Stimulated activated CD4-positive, alpha-beta T cell treated with anti-CD3 and anti-CD28 coated beads, Interleukin-12 subunit alpha, Interleukin-12 subunit beta, amount 100 ng/mL, for 48 hours (primary cell): Measurements from ENCODE around the gene STK11IP.

Source experiments
- DNase-seq, 3 donors: peaks; one replicate each; pipeline ENCODE4 v3.0.0-alpha.2; 2020; ENCODE audit warnings: low read depth in 2 of 3, low spot score in 1 of 3

STK11IP gene

DNA sequence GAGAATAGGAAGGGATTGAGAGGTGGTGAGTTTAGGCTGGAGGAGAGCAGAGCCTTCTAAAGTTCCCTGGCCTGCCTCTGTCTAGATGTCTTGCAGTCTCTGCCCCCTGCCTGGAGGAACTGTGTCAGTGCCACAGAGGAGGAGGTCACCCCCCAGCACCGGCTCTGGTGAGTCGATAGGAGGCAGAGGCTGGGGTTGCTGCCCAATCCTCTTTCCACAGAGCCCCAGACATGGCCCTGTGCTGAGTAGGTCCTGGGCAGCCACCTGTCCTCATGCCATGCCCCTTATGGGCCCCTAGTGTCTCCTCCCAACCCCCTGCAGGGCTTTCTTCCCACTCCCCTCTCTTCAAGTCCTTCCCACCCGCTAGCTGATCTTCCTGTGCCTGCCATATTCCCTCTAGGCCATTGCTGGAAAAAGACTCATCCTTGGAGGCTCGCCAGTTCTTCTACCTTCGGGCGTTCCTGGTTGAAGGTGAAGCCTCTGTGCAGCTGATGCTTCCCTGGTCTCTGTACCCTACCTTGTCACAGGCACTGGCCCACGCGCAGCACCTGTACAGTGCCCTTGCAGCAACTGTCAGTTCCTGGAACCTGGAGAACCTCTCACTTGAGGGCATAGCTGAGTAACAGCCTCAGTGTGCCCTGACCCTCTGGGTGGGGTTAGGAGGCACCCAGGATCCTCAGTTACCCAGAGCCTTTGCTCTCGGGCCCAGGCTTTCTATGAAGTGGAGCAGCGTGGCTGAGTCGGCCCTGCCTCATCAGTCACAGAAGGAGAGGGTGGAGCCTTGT lies 16.6 kb downstream of the STK11IP start:
- DNase-seq: no peak

GRCh38 chr2:219615036-219615435 lies 17.4 kb downstream of the STK11IP start:
- no peak for DNase-seq

DNA sequence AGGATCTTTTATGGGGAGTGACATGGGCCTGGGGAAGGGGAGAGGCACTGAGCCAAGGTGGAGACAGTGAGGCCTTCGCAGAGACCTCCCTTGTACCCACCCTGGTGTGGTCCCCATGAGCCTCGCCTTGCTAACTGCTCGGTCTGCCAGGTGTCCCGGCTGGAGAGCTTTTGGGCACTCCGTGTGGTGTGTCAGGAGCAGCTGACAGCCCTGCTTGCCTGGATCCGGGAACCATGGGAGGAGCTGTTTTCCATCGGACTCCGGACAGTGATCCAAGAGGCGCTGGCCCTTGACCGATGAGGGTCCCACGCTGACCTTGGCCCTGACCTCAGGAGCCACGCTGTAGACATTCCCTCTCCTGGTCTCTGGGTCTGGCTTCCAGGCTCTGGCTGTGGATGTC lies 18.2 kb downstream of the STK11IP start:
- no peak for DNase-seq

DNA sequence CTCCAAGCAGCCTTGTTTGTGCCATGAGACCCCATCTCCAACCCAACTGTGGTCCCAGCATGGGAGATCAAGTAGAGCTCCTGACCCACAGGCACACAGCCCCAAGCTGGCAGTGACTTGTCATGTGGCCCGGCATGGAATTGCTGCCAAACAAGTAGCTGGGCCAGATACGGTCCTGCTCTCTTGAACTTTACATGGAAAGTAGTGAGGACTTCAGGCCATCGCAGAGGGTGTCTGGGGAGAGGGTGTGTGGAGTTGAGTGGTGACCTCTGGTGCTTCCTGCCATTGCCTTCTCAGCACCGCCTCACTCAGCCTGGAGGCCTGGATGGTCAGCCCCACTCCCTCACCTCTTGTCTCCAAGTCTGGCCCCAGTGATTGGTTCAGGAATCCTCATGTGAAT lies 18.9 kb downstream of the STK11IP start:
- DNase-seq: no peak

GRCh38 chr2:219618733-219619122 lies 21.1 kb downstream of the STK11IP start:
- no peak for DNase-seq

- no peak for DNase-seq
Observed at GRCh38 chr2:219619235-219619634, 21.6 kb downstream of the STK11IP start.

DNA sequence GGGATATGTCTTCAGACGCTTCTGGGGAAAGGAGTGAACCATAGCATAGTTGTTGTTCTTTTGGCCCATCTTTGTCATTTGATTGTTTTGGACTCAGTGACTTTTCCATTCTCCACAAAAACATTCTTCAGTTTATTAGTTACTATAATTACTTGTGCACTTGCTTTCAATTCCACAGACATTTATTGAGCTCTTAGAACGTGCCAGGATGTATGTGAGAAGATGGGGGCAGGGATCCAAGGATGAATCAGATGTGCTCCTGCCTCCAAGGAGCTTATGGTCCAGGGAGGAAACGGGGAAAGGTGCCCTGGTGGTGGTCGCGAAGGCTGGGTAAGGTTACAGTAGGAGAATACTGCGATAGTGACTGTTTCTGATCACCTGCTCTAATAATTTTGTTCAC lies 22.9 kb downstream of the STK11IP start:
- DNase-seq: no peak

GRCh38 chr2:219621935-219622334 lies 24.3 kb downstream of the STK11IP start:
- DNase-seq: no peak

- DNase-seq: no peak
Observed at GRCh38 chr2:219622472-219622871, 24.8 kb downstream of the STK11IP start.

GRCh38 chr2:219624565-219624964 lies 26.9 kb downstream of the STK11IP start:
- DNase-seq: no peak

DNA sequence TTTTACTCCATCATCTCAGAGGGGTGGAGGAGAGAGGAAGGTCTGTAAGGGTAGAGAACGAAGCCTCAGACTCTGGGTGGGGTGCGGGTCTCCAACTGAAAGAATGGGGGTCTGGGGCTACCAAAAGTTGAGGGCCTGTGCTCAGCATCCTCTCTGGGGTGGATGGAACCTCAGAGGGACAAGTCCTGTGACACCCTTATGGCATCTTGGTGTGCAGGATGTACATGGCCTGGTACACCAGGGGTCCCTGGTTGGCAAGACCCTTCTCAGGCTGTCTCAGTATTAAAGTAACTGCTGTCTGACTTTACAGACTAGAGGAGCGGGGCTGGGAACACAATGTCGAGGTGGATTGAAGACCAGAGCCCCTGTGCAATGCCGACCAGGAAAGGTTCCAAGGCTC lies 27.5 kb downstream of the STK11IP start:
- no peak for DNase-seq

GRCh38 chr2:219626540-219626939 lies 28.9 kb downstream of the STK11IP start:
- no peak for DNase-seq

DNA sequence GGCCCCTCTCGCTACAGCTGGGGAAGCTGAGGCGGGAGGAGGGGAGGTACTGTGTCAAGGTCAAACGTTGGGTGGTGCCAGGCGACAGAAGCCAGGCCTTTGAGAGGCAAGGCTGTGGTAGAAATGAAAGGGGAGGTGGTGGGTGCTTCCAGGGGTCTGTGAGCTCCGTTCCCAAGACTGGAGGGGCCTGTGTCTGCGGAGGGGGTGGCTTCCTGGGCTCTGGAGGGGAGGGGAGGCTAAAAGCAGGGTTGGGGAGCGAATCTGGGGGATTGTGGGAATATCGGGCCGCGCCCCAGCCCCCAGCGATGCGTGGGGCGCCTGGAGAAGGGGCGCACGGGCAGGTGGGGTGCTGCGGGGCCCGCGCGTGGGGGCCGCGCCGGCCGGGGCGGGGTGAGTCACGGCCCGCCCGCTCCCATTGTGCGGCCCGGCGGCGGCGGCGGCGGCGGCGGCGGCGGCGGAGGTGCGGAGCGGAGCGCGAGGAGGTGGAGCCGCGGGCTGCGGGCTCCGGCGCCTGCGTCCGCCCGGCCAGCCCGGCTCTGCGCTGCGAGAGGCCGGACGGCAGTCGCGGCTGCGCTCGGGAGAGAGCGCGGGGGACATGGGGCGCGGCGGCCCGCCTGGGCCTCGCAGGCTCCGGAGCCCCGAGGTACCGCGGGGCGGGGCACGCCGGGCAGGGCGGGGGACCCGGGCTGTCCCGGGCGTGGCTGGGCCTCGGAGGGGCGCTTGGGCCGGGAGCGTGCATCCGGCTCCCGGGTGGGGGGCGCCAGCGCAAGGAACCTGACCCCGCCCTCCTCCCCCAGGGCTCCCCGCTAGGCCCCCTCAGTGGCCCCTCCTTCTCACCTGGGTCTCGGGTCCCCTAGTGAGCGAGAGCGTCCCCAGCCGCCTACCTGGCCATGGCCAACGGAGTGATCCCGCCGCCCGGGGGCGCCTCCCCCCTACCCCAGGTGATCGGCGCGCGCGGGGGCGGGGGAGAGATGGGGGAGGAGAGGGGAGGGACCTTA lies 29.7 kb downstream of the STK11IP start, which contains the start of gene SLC4A3:
TSS of gene SLC4A3 (plus strand) at position 528 of the 998 bp plus-strand sequence. CDS start at position 891, 363 bp downstream.
- no peak for DNase-seq

DNA sequence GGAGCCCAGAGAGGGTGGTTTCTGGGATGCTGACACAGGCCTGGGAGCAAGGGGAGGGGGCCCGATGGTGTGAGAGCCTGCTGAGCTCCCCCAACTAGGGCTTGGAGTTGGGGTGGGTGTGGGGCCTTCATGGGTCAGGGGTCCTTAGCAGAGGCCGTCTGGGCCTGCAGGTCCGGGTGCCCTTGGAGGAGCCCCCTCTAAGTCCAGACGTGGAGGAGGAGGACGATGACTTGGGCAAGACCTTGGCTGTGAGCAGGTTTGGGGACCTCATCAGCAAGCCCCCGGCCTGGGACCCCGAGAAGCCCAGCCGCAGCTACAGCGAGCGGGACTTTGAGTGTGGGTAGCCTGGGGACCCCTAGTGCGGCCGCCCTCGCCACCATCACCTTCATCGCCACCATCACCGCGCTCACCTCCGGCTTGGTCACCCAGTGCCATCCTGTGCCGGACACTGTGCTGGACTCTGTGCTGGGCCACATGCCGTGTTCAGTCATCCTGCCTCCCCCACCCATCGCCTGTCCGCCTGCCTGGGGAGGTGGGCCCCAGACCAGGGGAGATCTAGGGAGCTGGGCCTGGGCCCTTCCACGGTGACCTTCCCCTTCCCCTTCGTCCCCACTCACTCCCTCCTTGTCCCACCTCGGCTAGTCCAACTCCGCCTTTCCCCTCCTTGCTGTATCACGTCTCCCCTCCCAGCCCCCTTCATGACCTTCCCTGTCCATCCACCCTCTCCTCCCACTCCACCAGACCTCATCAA lies 30.8 kb downstream of the STK11IP start:
- no peak for DNase-seq

DNA sequence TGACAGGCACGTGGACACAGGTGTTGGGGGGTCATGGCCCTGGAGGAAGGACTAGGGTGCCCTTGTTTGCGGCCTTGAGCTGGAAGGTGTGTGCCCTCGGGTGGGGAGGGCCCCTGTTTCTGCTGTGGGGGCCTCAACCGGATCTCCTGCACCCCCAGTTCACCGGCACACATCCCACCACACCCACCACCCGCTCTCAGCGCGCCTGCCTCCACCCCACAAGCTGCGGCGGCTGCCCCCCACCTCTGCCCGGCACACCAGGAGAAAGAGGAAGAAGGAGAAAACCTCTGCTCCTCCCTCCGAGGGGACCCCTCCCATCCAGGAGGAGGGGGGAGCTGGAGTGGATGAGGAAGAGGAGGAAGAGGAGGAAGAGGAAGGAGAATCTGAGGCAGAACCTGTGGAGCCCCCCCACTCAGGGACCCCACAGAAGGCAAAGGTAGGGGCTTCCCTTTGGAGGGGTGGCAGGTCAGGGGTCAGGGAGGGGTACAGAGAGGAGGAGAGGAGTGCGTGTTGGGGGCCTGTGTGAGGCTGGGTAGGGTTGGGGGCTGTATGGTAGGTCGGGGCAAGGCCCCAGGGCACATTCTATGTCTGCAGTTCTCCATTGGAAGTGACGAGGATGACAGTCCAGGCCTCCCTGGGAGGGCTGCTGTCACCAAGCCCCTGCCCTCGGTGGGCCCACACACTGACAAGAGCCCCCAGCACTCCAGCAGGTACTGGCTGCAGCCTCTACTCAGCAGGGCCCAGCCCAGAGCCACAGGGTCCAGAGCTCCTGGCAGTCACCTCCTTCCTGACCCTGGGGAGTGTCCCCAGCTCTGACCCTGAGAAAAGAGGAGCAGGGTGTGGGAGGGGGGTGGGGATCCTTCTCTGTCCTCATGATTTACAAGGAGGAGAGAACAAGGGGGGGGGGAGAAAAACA lies 31.6 kb downstream of the STK11IP start:
- DNase-seq: no peak

- no peak for DNase-seq
Observed at GRCh38 chr2:219629976-219630695, 32.5 kb downstream of the STK11IP start.

DNA sequence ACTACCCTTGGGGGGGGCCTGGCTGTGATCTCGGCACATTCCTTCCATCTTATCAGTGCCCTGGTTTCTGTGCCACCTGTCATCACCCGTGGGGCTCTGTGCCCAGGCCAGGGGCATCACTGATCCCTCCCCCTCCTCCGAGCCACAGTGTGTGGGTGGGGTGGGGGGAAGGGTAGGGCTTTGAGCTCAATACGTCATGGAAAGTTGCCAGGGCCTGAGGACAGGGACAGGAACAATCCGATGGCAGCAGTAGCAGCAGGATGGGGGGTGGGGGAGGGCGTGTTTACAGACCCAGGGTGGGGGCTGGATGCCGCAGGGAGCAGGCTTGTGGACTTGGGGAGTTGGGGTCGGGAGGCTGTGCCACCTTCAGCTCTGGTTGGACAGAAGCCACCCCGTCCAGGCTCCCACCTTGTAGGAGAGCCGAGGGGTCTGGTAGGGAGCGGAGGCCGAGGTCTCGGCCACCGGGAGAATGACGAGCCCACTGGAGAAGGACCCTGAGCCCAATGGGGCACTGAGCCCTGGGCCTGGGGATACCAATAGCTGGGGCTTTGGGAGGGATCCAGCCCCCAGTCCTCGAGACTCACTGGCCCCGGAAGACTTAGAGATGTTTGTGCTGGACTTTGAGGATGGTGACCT lies 33.2 kb downstream of the STK11IP start:
- DNase-seq: no peak

- no peak for DNase-seq
Observed at GRCh38 chr2:219631406-219631891, 33.8 kb downstream of the STK11IP start.
